ENCODE measurements around the gene PTTG1. TPM values are rescaled to one million over a fixed set of nuclear protein-coding genes. Genes with fewer than 3 reads are reported as not detected.

Gene PTTG1
- total and polyA plus RNA-seq, 9 of the 15 experiments (the other 6 are each of a cell fraction or from before 2014, with no cell fraction given): 193 to 1,088 (median 349) TPM

GRCh38 chr5:160421625-160422258, at the start of gene PTTG1 (continued):
- TF ChIP-seq PBX2 (CRISPR knock-in tag; IDR thresholded peaks at IDR 0.05; ENCODE audit: low read depth) (no peak), PBX2 (tag; conservative IDR thresholded peaks at IDR 0.05; ENCODE audit: low read depth) (no peak), TEAD4 (IDR thresholded peaks at IDR 0.05; ENCODE audit: low read length) (no peak), TEAD4 (CRISPR knock-in tag; IDR thresholded peaks at IDR 0.05; ENCODE audit: borderline replicate concordance) (no peak), TSC22D4 (tag; IDR thresholded peaks at IDR 0.05) (no peak), THAP7 (CRISPR knock-in tag; IDR thresholded peaks at IDR 0.05) (no peak), TCFL5 (CRISPR knock-in tag; conservative IDR thresholded peaks at IDR 0.05) (no peak), WHSC1 (IDR thresholded peaks at IDR 0.05; ENCODE audit: low read length) (no peak), ZNF695 (CRISPR knock-in tag; IDR thresholded peaks at IDR 0.05) (no peak), HMGXB4 (CRISPR knock-in tag; IDR thresholded peaks at IDR 0.05) (no peak), LARP7 (IDR thresholded peaks at IDR 0.05) (no peak), NEUROD1 (IDR thresholded peaks at IDR 0.05; ENCODE audit: borderline replicate concordance, low read depth, low read length, partially characterized antibody) (peak; percentile 63), ZBTB7A (IDR thresholded peaks at IDR 0.05; ENCODE audit: borderline replicate concordance, control insufficient read depth, low read depth, low read length) (peak; percentile 55; the same call in 1 of the 2 replicates), PREB (CRISPR knock-in tag; IDR thresholded peaks at IDR 0.05) (no peak), SMARCC2 (IDR thresholded peaks at IDR 0.05; ENCODE audit: low read depth) (no peak), FOXJ2 (tag; IDR thresholded peaks at IDR 0.05) (no peak), HMG20B (CRISPR knock-in tag; IDR thresholded peaks at IDR 0.05) (no peak), EP300 (IDR thresholded peaks at IDR 0.05; ENCODE audit: low read length) (no peak), CCAR2 (IDR thresholded peaks at IDR 0.05; ENCODE audit: low read depth, low read length) (no peak), CREM (IDR thresholded peaks at IDR 0.05; ENCODE audit: low read depth) (peak; percentile 75), ZNF282 (CRISPR knock-in tag; IDR thresholded peaks at IDR 0.05) (no peak), ZBTB17 (CRISPR knock-in tag; IDR thresholded peaks at IDR 0.05) (no peak), ZNF589 (CRISPR knock-in tag; IDR thresholded peaks at IDR 0.05; ENCODE audit: low read depth) (no peak), MAFG (tag; conservative IDR thresholded peaks at IDR 0.05) (no peak), NFRKB (IDR thresholded peaks at IDR 0.05; ENCODE audit: low read depth) (peak; percentile 43; the same call in 1 of the 2 replicates), MIER1 (IDR thresholded peaks at IDR 0.05; ENCODE audit: low read depth) (no peak)

Data from K562 (cell line).